ENCODE results near the gene AP2A2.
"Not testable (repeated sequence)": the region's sequence is repeated elsewhere in the genome, so short reads cannot be mapped to it uniquely, and the experiment has no call there.

Gene AP2A2

DNA sequence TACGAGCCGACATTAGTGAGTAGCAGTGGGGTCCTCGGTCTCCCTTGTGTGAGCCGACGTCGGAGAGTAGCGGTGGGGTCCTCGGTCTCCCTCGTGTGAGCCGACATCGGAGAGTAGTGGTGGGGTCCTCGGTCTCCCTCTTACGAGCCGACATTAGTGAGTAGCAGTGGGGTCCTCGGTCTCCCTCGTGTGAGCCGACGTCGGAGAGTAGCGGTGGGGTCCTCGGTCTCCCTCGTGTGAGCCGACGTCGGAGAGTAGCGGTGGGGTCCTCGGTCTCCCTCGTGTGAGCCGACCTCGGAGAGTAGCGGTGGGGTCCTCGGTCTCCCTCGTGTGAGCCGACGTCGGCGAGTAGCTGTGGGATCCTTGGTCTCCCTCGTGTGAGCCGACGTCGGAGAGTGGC lies 49.7 kb downstream of the AP2A2 start:
- DNase-seq (ENCODE audit: low read depth in 2 of 2): not testable (repeated sequence)

DNA sequence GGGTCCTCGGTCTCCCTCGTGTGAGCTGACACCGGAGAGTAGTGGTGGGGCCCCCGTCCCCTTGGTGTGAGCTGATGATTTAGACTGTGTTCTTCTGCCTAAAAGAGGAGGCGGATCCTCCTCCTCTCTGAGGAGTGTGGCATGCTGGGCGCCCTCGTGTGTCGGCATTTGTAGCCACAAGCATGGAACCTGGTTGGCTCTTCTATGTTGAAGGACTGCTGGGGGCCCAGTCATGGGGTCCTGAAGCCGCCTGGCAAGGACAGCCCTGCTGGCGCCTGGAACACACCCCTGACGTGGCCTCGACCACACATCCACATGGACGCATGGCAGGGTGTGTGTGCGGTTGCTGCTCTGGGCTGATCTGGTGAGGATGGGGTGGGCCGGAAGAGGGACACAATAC lies 50.2 kb downstream of the AP2A2 start:
- no peak for DNase-seq (ENCODE audit: low read depth in 2 of 2)

DNA sequence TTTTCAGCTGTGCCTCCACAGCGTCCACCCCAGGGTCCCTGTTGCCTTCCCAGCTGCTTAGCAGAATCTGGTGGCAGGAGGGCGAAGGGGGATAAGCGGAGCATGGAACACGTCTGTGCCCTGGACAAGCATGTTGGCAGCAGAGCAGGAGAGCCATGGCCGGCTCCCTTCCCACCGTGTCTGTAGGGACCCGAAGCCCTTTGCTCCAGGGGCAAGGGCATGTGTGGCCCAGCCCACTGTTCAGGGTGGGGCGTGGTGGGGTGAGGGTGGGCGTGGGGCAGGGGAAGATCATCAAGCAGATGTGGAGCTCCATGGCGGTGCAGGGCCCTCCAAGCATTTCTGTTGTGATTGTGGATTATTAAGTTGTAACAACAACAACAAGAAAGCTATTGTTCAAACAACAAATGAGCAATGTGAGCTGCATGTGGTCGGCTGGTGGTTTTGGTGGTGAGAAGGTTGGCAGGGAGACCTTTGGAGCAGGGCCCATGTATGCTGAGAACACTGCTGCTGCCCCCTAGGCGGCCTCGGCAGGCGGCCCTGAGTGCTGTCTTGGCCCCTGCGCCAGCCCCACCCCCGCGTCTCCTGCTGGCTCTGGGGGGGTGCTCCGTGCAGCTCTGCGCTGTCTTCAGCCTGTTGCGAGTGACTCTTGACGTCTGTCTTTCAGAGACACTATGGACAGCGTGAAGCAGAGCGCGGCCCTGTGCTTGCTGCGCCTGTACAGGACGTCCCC lies 50.9 kb downstream of the AP2A2 start:
- DNase-seq (ENCODE audit: low read depth in 2 of 2): no peak

DNA sequence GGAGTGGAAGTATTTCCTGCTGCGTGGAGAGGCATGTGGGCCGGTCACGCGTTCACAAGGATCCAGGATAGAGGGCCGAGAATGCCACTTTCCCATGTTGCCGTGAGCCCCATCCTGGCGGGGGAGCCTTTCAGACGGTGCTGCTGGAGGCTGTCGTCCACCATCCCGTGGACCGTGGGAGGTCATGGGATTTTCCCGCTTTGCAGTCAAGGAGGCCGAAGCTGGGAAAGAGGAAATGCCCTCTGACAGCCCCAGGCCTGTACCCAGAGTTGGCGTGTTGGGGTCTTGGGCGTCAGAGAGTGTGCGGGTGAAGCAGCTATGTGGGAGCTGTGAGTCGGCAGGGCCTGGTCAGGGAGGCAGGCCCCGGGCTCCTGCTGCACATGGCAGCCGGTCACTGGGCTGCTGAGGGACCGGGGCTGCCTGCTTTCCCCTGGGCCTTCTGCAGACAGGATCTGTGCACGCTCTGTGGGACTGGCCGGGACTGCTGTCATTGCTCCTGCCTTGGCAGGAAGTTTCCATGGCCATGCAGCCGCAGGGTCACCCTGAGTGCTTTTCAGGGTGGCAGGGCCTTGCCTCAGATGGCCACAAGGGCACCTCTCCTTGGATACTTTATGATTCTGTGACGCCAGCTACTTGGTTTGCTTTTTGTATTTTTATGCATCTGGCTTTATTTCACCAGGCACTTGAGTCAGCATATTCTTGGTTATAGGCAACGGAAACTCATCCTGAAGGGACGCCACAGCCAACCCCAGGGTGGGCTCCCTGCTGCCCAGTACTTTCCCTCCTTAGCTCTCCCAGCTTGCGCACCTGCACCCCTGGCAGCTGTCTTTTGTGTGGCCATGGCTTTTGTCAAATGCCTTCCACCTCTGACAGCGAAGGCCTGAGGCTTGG lies 52.4 kb downstream of the AP2A2 start:
- no peak for DNase-seq (ENCODE audit: low read depth in 2 of 2)

DNA sequence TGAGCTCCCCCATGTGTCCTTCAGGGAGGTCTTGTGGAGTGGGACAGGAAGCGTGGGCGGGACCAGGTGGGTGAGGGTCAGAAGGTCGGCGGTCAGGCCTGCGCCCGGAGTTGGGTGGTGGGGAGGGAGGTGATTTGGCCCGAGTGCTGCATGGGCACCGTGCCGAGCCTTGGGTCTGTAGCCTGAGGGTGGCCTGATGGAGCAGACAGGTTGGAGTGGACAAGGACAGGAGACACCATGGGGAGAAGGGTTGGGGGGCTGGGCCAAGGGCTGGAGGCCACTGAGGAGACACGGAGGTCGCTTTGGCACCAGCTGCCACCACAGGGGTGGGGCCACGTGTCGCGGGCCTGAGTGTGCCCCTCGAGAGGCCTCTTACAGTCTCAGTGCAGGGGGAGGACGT lies 53.1 kb downstream of the AP2A2 start:
- DNase-seq (ENCODE audit: low read depth in 2 of 2): no peak

DNA sequence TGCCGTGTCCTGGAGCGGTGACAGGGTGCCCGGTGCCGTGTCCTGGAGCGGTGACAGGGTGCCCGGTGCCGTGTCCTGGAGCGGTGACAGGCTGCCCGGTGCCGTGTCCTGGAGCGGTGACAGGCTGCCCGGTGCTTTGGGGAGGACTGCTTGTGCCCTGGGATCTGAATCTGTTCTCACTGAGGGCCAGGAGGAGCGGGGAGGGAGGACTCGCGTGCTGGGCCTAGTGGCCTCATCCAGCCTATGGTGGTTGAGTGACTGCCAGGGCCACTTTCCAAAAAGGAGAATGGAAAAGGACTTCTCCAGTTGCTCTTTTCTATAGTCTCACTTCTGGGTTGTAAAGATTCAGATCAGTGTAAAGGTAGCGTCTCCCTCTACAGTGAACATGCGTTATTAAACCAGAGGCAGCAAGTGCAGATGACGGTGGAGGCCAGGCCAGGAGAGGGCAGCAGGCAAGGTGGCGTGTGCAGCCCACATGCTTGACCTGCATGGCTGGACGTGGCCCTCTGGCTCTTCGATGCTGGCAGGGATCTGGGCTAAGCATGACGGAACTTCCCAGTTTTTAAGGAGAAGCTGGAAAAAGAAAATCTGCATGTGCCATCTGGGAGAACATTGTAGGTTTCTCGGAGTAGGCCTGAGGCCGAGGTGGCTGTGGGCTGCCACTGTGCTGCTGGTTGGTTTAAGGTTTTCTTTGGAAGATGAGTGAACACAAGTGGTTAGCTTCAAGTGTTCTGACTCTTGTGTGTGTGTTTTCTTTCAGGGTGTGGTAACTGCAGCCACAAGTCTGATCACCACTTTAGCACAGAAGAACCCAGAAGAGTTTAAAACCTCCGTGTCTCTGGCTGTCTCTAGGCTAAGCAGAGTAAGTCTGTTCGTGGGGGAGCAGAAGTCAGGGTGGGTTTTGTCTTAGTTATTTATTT lies 55.0 kb downstream of the AP2A2 start:
- no peak for DNase-seq (ENCODE audit: low read depth in 2 of 2)

DNA sequence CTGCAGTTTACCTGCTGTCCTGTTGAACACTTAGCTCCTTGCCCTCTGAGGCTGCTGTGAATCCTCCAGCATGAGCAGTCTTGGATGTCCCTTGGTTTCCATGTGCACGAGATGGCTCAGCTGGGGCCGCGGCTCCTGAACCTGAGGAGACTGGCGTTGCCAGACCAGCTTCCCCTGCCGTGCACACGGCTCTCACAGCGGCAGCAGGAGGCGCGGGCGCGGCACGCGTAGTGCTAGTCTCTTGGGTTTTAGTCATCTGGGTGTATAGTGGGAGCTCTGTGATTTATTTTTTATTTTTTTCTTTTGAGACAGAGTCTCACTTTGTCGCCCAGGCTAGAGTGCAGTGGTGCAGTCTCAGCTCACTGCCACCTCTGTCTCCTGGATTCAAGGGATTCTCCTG lies 56.1 kb downstream of the AP2A2 start:
- DNase-seq (ENCODE audit: low read depth in 2 of 2): no peak

DNA sequence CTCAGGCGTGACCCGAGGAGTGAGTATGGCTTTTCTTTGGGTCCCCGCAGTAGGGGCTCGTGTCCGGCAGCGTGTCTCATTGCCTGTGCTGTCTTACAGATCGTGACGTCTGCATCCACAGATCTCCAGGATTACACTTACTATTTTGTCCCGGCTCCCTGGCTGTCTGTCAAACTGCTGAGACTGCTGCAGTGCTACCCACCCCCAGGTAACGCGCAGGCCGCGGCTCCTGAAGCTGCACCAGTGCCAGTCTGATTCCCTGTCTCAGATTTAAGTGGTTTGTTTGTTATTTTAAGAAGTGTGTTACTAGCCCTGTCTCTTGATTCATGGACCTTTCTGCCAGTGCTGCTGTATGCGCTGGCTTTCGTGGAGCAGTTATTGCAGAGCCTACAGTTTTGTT lies 58.9 kb downstream of the AP2A2 start:
- no peak for DNase-seq (ENCODE audit: low read depth in 2 of 2)

DNA sequence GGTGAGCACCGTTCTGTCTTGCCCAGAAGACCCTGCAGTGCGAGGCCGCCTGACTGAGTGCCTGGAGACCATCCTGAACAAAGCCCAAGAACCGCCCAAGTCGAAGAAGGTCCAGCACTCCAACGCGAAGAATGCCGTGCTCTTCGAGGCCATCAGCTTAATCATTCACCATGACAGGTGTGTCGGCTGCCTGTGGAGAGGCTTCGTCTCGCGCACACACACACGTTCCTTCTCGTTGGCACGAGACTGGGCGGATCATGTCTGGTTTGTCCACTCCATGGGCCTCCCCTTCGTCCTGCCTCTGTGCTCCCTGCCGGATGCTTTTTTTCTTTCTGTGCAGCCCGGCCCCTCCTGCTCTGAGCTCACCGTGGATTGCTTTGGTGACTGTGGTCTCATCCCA lies 59.7 kb downstream of the AP2A2 start:
- DNase-seq (ENCODE audit: low read depth in 2 of 2): no peak

DNA sequence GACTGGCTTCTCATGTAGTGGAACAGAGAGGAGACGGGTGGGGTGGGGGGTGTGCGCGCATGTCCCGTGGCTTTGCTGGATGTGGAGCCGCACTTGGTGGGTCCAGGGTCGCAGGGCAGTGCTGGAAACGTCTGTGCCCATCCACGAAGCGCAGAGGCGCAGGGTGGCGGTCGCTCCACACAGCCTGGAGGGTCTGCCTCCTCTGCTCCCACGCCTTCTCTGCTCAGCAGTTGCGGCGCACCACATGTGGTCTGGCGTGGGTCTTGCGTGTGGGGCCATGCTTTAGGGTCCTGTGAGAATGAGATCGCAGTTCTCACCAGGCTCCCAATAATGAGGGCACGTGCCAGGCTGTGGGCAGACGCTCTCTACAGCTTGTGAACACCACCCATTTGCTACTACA lies 60.2 kb downstream of the AP2A2 start:
- DNase-seq (ENCODE audit: low read depth in 2 of 2): no peak

DNA sequence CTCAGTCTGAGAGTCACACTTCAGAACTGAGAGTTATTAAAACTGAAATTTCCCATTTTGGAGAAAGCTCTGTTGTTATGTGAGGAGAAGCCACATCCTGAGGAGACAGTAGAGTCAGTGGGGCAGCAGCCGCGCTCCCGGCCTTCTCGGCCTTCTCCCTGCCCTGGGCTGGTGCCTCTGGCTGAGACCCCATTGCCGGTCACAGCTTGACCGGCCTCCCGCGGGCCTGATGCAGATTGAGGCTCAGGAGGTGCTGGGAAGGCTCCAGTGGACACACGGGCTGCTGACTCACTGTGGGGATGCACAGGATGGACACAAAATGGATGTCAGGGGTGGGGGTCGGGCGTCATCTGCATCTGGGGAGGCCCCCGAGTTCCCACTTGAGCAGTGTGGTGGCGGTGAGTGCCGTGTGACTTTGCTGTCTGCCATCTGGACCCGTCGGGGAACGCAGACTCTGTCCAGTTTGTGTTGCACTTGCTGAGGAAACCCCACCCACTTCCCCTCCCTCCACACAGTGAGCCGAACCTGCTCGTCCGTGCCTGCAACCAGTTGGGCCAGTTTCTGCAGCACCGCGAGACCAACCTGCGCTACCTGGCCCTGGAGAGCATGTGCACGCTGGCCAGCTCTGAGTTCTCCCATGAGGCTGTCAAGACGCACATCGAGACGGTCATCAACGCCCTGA lies 60.7 kb downstream of the AP2A2 start:
- DNase-seq (ENCODE audit: low read depth in 2 of 2): no peak

DNA sequence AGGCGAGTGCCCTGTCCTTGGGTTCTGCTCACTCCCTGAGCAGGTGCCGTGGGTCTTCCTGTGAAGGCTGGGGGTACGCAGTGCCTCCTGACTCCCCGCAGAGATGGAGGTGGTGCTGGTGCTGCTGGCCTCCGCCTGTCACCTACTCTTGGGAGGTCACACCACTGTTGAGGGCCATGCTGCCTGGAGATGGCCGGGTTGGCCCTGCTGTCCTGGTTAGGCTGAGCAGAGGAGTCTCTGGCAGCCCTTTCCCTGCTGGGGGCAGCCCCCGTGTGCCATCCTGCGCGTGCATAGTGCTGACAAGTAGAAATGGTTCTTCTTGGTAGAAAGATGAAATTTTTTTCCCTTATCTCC lies 61.3 kb downstream of the AP2A2 start:
- DNase-seq (ENCODE audit: low read depth in 2 of 2): no peak

DNA sequence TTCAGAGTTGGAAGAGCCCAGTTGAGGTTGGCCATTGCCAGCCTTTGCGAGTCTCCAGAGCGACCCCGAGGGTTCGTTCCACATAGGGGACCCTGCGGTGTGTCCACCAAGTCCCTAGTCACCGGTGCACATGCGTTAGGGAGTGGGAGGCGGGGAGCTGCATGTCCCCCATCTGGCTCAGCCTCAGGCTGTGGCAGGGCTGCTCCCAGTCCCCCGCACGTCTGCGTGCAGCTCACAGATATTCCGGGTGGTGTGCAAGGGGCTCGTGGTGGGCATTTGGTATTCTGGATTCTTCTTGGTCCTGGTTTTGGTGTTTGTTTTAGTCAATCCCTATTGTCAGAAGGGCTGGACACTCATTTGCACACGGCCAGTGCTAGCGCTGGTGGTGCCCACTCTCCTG lies 62.0 kb downstream of the AP2A2 start:
- DNase-seq (ENCODE audit: low read depth in 2 of 2): no peak

DNA sequence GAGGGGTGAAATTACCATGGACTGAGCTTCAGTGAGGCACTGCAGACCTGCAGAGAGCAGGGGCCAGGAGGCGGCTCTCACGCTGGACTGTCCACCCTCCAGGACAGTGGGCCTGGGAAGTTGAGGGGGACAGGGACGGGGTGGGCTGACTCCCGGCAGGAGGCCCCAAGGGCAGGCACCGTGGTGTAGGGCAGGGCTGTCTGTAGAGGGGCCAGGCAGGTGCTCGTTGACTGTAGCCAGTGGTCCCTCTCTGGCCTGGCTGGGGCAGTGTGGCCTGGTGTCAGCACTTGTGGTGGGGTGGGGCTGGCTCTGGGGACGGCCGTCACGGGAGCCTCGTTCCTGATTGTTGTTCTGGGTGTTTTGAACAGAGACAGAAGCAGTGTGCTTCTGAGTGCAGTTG lies 64.4 kb downstream of the AP2A2 start:
- no peak for DNase-seq (ENCODE audit: low read depth in 2 of 2)

DNA sequence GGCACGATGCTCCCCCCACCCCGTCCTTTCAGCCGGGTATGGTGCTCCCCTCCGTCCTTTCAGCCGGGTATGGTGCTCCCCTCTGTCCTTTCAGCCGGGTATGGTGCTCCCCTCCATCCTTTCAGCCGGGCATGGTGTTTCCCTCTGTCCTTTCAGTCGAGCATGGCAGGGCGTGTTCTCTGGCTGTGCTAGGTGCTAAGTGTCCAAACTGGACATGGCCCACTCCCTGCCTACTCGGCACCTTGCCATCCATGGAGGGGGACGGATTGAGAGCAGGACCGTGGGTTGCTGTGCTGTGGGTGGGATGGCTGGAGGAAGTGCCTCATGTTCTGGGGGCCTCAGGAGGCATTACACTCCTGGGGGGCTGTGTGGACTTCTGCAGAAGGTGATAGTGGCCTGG lies 65.4 kb downstream of the AP2A2 start:
- no peak for DNase-seq (ENCODE audit: low read depth in 2 of 2)

DNA sequence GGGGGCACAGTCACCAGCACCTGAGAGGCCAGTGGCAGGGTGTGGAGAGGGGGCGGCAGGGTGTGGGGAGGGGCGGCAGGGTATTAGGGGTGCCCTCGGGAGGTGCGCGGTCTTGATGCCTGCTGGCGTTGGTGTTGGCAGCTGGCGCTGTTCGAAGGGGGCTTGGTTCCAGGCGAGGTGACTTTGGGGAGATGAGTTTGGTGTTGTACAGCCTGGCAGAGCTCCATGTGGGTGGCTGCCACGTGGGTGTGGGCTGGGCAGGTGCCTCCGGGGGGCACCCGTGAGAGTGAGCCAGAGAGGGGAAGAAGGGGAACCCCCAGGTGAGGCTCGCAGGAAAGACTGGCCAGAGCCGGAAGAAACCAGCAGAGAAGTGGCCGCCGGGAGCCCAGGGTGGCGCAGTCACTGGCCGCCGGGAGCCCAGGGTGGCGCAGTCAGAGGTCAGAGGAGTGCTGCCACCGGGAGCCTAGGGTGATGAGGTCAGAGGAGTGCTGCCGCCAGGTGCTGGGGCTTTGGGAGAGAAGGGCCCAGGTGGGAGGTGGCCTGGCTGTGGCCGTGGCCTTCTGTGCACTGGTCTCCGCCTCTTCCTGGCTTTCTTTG lies 66.1 kb downstream of the AP2A2 start:
- DNase-seq (ENCODE audit: low read depth in 2 of 2): no peak

DNA sequence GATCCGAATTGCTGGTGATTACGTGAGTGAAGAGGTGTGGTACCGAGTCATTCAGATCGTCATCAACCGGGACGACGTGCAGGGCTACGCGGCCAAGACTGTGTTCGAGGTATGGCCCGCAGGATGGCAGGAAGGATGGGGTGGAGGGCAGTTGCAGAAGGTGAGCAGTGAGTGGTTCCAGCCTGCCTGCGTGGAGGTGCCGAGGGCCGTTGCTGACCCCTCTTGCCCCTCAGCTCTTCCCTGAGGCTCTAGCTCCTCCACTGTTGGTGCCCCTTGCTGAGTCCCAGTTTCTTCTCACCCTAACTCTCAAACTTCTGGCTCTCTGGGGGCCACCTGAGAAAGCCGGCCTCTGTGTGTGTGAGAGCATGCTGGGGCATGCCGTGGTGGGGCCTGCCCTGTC lies 66.9 kb downstream of the AP2A2 start:
- no peak for DNase-seq (ENCODE audit: low read depth in 2 of 2)

DNA sequence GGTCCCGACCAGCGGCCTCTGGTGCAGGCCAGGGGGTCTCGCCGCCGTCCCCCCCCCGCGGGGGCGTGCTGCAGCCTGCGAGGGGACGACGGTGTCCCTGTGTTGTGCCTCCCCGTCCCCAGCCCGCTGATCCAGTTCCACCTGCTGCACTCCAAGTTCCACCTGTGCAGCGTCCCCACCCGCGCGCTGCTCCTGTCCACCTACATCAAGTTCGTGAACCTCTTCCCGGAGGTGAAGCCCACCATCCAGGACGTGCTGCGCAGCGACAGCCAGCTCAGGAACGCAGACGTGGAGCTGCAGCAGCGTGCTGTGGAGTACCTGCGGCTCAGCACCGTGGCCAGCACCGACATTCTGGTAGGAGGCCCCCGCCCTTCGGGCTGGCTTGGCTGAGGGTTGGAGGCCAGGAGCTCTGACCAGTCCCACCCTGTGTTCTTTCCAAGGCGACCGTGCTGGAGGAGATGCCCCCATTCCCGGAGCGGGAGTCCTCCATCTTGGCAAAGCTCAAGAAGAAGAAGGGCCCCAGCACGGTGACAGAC lies 68.0 kb downstream of the AP2A2 start:
- no peak for DNase-seq (ENCODE audit: low read depth in 2 of 2)

DNA sequence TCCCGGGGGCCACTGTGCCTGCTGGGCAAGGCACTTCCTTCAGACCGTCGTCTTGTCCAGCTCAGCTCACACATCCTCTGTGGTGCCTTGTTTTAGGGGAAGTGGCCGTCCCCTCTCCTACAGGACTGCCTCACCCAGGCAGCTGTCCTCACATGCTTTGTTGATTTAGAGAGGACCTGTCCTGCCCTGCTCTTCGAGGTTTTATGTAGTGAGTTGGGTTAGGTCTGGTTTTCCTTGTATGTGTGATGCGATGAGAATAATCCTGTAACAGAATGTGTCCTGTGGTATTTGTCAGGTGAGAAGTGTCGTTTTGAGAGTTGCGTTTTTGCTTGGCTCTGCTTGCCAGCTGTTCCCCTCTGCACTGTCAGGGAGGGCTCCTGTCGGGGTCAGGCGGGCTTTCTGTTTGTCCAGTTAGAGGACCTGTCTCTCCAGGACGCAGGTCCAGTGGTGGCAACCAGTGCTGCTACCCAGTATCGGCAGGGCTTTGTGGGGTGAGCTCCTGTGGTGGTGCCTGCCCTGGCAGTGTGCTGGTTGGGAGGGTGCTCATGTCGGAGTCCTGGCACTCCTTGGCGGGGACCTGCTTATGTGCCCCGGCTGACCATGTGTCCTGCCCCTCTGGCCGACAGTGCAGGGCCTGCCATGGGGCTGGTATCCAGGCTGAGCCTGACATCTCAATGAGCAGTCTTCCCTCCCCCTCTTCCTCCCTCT lies 69.5 kb downstream of the AP2A2 start:
- DNase-seq (ENCODE audit: low read depth in 2 of 2): no peak

DNA sequence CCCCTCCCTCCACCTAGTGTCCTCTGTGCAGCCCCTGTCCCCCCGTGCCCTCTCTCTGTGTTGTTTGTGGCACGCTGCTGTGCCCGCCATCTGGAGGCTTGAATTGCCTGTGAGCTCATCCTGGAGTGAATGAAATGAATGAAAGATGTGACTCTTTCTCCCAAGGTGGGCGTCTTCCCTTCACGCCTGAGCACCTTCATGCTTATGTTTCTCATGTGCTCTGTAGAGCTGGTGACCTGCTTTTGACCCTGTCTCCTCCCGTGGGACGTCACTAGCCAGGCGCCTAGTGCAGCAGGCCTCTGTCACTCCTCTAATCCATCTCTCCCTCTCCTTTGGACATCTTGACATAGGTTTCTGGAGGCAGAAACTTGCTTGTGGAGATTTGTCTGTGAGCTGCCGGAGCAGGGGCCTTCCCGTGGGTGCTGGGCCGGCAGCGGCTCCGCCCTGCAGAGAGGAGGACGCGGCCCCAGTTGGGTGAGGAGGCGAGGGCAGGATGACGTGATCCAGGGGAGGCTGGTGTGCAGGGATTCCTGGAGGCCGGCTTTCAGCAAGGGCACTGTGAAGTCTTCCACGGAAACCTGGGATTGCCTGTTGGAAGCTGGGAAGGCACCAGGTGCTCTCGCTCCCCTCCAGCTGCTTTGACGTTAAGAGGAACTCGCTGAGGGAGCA lies 70.2 kb downstream of the AP2A2 start:
- no peak for DNase-seq (ENCODE audit: low read depth in 2 of 2)

Measured in activated CD8-positive, alpha-beta memory T cell treated with anti-CD3 and anti-CD28 coated beads for 4 hours (primary cell).